HL-60 (cell line): ENCODE results near the gene KLHL22.
"Not testable (repeated sequence)": the region's sequence is repeated elsewhere in the genome, so short reads cannot be mapped to it uniquely, and the experiment has no call there.

Experiments
- DNase-seq, 2 experiments: peaks; one replicate each; pipeline ENCODE4 v3.0.0-alpha.2; 2010 to 2020; ENCODE audit warnings: low read depth in 1 of 2, low spot score in 1 of 2
- H3K27ac ChIP-seq: fragments of 250-450 bp; sonication (Bioruptor Pico); replicated peaks from 2 replicates; pipeline ENCODE4 v1.5.1; 2020; ENCODE audit warnings: mild to moderate bottlenecking, moderate library complexity
- H3K27me3 ChIP-seq: fragments of 250-450 bp; sonication (Bioruptor Pico); 2 replicates; pipeline ENCODE4 v1.5.1; 2021; ENCODE audit warnings: mild to moderate bottlenecking, moderate library complexity; ENCODE audit not compliant: insufficient read depth, poor library complexity, severe bottlenecking
- H3K4me3 ChIP-seq: replicated peaks from 2 replicates; pipeline ENCODE4 v1.5.1; 2011; ENCODE audit warnings: mild to moderate bottlenecking, control low read depth, low read length; ENCODE audit not compliant: insufficient read depth
- GABPA ChIP-seq: IDR thresholded peaks from 2 replicates; pipeline ENCODE4 v1.6.1; 2012; ENCODE audit warnings: low read depth
- POLR2AphosphoS5 ChIP-seq: IDR thresholded peaks from 2 replicates; pipeline ENCODE4 v1.6.1; 2012; ENCODE audit warnings: low read depth
- SPI1 ChIP-seq: IDR thresholded peaks from 2 replicates; pipeline ENCODE4 v1.6.1; 2012; ENCODE audit warnings: low read depth, mild to moderate bottlenecking, borderline replicate concordance
- TF ChIP-seq, protein P1 (sequence below): IDR thresholded peaks from 2 replicates; pipeline ENCODE4 v1.6.1; 2012; ENCODE audit warnings: low read depth; ENCODE audit not compliant: insufficient replicate concordance
- TF ChIP-seq, protein P2 (sequence below): IDR thresholded peaks from one replicate; pipeline ENCODE4 v1.5.1; 2011; ENCODE audit warnings: low read length, control low read depth, inconsistent platforms; ENCODE audit not compliant: insufficient read depth

The KLHL22 gene

DNA sequence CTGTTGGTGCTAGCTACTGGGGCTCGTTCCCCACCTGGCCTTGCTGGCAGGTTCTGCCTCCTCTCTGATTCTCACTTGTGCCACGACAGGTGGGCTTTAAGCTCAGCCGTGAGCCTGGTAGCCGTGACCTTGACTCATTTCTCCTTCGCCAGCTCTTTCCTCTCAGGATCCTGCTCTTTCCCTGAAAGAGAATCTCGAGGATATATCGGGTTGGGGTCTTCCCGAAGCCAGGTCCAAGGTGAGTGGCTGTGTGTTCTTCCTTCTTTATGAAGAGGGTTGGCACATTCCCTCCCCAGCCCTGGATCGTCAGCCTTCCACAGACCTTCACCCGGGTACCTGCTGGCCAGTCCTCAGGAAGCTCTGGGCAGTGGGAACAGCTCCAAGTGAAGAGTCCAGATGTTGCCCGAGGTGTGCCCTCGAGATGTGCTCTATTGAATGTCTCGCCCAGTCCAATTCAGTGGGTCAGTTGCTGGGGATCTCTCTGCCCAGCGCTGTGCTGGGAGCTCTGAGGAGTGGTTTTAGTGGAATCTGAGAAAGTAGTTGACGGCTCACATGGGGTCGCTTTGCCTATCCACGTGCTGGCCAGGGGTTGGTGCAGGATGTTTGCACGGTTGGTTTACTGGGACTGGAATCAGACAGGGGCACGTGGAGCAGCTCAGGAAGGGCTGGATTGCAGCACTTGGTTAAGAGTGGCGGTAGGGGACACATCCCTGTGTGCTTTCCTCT, 100.3 kb downstream of the KLHL22 start:
- TF ChIP-seq SPI1, result no peak
- TF ChIP-seq GABPA, result no peak
- TF ChIP-seq, protein P1, sequence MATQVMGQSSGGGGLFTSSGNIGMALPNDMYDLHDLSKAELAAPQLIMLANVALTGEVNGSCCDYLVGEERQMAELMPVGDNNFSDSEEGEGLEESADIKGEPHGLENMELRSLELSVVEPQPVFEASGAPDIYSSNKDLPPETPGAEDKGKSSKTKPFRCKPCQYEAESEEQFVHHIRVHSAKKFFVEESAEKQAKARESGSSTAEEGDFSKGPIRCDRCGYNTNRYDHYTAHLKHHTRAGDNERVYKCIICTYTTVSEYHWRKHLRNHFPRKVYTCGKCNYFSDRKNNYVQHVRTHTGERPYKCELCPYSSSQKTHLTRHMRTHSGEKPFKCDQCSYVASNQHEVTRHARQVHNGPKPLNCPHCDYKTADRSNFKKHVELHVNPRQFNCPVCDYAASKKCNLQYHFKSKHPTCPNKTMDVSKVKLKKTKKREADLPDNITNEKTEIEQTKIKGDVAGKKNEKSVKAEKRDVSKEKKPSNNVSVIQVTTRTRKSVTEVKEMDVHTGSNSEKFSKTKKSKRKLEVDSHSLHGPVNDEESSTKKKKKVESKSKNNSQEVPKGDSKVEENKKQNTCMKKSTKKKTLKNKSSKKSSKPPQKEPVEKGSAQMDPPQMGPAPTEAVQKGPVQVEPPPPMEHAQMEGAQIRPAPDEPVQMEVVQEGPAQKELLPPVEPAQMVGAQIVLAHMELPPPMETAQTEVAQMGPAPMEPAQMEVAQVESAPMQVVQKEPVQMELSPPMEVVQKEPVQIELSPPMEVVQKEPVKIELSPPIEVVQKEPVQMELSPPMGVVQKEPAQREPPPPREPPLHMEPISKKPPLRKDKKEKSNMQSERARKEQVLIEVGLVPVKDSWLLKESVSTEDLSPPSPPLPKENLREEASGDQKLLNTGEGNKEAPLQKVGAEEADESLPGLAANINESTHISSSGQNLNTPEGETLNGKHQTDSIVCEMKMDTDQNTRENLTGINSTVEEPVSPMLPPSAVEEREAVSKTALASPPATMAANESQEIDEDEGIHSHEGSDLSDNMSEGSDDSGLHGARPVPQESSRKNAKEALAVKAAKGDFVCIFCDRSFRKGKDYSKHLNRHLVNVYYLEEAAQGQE, result no peak
- TF ChIP-seq, protein P2, sequence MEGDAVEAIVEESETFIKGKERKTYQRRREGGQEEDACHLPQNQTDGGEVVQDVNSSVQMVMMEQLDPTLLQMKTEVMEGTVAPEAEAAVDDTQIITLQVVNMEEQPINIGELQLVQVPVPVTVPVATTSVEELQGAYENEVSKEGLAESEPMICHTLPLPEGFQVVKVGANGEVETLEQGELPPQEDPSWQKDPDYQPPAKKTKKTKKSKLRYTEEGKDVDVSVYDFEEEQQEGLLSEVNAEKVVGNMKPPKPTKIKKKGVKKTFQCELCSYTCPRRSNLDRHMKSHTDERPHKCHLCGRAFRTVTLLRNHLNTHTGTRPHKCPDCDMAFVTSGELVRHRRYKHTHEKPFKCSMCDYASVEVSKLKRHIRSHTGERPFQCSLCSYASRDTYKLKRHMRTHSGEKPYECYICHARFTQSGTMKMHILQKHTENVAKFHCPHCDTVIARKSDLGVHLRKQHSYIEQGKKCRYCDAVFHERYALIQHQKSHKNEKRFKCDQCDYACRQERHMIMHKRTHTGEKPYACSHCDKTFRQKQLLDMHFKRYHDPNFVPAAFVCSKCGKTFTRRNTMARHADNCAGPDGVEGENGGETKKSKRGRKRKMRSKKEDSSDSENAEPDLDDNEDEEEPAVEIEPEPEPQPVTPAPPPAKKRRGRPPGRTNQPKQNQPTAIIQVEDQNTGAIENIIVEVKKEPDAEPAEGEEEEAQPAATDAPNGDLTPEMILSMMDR, result no peak
- H3K27me3 ChIP-seq, result no peaks in the 10 kb centered on the region
- peak overlapping the region; percentile 24; the same call in 1 of the 2 replicates for H3K27ac ChIP-seq
- DNase-seq, result peak; percentile 25 to 26
- peak overlapping the region; percentile 70 for H3K4me3 ChIP-seq

DNA sequence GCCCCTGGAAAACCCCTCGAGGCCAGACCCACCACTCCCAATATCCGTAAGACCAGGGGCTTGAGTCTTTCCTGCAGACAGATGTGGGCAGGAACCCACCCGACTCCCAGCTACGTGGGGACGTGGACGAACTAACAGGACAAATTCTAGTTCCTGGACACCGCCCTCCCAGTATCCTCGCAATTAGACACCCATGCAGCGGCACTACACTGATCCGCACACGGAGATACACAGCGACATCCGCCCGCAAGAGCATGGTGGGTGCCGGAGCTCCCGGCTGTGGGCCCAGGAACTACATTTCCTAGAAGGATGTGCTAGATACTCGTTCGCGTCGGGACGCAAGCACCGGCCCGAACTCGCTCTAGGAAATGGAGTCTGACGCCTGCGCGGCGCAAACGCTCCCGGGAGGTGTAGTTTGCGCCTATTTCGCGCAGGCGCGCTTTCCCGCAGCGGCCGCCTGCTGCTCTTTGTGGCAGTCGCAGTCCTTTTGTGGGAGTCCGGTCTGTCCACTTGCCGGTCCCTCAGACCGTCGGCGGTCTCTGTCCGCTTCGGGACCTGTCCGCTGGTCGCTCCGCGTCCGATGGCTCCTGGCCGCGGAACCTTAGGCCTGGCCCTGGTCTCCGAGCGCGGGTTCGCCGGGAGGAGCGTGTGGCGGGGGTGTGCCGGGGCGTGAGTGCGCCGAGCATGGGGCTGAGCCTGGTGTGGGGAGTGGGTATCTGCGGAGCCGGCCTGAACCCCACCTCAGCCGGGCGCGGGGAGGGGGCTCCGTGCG, 101.7 kb downstream of the KLHL22 start, which contains the start of gene ZNF74:
Gene ZNF74 (plus strand): TSS at position 447 of the 772 bp plus-strand sequence. CDS start 478 bp downstream, outside the sequence.
- peak; percentile 85 to 91 for DNase-seq
- H3K4me3 ChIP-seq, result peak within 1 kb of the TSS; percentile 70
- H3K27me3 ChIP-seq, result no peaks in the 10 kb centered on the region
- peak within 1 kb of the TSS; percentile 79 for H3K27ac ChIP-seq
- TF ChIP-seq, protein P1, result no peak
- TF ChIP-seq POLR2AphosphoS5, result peak; percentile 67; the same call in 1 of the 2 replicates
- TF ChIP-seq, protein P2, result no peak

DNA sequence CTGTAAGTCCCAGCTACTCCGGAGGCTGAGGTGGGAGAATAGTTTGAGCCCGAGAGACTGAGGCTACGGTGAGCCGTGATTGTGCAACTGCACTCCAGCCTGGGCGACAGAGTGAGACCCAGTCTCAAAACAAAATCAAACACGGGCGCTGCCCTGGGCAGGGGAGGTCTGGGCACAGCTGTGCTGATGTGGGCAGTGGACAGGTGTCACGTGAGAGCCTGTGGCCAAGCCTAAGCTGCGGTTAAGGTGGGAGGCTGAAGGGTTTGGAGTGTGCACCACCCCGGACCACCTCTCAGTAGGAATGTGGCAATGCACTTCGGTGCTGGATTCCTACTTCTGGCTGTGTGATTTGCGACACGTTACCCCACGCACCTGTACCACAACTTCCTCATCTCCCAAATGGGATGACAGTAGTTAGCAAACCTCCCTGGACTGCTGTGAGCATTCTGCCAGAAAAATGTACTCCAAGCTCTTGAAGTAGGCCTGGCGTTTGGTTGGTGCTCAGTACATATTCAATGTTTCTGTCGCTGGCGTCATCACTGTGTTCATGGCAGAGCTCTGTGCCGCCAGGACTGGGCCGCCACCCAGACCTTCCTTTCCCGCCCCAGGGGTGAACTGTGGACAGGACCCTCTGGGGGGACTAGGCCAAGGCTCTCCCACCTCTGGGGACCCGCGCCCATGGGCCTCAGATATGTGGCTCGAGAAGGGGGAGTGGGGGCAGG, 102.5 kb downstream of the KLHL22 start:
- TF ChIP-seq, protein P2, result no peak
- TF ChIP-seq SPI1 (no peak), GABPA (no peak), POLR2AphosphoS5 (no peak)
- TF ChIP-seq, protein P1, result no peak
- peak overlapping the region; percentile 79 for H3K27ac ChIP-seq
- H3K27me3 ChIP-seq, result no peaks in the 10 kb centered on the region
- DNase-seq, result peak in 1 of 2 experiments; percentile 30
- peak overlapping the region; percentile 70 for H3K4me3 ChIP-seq

DNA sequence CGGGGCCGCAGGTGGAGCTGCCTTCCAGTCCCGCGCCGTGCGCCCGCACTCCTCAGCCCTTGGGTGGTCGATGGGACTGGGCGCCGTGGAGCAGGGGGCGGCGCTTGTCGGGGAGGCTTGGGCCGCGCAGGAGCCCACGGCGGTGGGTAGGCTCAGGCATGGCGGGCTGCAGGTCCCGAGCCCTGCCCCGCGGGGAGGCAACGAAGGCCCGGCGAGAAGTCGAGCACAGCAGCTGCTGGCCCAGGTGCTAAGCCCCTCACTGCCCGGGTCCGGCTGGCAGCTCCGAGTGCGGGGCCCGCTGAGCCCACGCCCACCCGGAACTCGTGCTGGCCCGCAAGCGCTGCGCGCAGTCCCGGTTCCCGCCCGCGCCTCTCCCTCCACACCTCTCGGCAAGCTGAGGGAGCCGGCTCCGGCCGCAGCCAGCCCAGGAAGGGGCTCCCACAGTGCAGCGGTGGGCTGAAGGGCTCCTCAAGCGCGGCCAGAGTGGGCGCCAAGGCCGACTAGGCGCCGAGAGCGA, 103.2 kb downstream of the KLHL22 start:
- not testable (repeated sequence) for DNase-seq, H3K4me3 ChIP-seq, H3K27ac ChIP-seq, H3K27me3 ChIP-seq
